Gastrocnemius medialis (tissue), 4 donors: ENCODE measurements around the gene ACYP2.

Experiments used
- CTCF ChIP-seq, 5 experiments: fragments of 450-650 bp in 3 of 5; fragments of 200-600 bp in 2 of 5; sonication (generic) in 2 of 5; IDR thresholded peaks in 4 of 5; conservative IDR thresholded peaks in 1 of 5; 1 replicate in 4 of 5; 2 replicates in 1 of 5; pipeline ENCODE4 v1.5.1; 2016 to 2019; ENCODE audit warnings: antibody characterized with exemption in 5 of 5, mild to moderate bottlenecking in 3 of 5, moderate library complexity in 3 of 5
- POLR2A ChIP-seq, 2 donors: fragments of 450-650 bp; IDR thresholded peaks; one replicate each; pipeline ENCODE4 v1.6.1; 2017; ENCODE audit warnings: antibody characterized with exemption in 2 of 2, mild to moderate bottlenecking in 2 of 2, moderate library complexity in 2 of 2

DNA sequence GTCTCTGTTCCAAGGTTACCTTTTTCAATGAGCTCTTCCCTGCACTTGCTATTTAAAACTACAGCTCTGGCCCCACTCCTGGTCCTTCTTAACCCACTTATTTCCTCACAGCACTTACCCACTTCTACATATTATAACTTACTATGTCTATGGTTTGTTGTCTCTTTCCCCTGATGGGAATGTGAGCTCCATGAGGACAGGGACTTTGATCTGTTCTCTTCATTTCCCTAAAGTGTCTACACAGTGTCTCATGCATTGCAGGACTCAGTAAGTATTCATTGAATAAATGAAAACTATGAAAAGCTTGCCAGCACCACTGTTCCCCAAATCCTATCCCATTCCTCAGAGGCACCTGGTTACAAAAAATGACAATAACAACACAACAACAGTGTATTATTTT lies 18.3 kb upstream of the ACYP2 start:
- TF ChIP-seq CTCF (IDR thresholded peaks at IDR 0.05 in 4 of 5, conservative IDR thresholded peaks at IDR 0.05 in 1 of 5) (no peak), POLR2A (IDR thresholded peaks at IDR 0.05) (no peak)
